ENCODE results near the gene PRICKLE4.

DNA sequence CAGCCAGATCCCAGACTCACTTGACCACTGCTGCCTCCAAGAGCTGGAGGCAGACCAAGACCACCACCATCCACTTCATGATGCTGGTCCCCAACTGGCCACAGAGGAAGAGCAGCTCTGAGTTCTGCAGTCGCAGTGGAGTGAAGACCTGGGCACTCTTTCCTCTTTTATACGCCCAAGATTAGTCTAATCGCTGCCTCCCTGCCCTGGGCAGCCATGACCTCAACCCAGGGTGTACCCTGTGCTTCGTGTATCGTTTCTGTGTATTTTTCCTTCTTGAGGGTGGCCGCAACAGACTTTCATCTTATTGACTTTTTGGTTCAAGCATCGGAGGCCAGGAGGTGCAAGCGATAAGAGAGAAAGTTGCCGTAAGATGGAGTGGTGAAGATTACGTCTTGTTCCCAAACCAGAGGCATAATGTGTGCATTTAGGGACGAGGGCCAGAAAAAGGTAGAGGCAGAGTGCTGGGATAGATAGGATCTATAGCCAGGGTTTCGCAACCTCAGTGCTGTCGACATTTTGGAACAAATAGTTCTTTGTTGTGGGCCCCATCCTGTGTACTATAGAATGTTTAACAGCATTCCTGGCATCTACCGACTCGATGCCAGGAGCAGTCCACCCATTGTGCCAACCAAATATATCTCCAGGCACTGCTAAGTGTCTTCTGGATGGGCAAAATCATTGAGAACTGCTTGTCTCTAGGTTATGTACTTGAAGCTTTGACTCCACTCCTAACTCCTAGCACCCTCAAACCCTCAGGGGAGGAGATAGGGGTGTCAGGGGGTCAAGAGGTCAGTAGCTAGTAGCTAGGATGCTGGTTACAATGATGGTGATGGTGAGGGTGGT is 33.1 kb upstream of the PRICKLE4 start, which contains the start of gene PGC:
- TF ChIP-seq, protein P1, sequence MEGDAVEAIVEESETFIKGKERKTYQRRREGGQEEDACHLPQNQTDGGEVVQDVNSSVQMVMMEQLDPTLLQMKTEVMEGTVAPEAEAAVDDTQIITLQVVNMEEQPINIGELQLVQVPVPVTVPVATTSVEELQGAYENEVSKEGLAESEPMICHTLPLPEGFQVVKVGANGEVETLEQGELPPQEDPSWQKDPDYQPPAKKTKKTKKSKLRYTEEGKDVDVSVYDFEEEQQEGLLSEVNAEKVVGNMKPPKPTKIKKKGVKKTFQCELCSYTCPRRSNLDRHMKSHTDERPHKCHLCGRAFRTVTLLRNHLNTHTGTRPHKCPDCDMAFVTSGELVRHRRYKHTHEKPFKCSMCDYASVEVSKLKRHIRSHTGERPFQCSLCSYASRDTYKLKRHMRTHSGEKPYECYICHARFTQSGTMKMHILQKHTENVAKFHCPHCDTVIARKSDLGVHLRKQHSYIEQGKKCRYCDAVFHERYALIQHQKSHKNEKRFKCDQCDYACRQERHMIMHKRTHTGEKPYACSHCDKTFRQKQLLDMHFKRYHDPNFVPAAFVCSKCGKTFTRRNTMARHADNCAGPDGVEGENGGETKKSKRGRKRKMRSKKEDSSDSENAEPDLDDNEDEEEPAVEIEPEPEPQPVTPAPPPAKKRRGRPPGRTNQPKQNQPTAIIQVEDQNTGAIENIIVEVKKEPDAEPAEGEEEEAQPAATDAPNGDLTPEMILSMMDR (IDR thresholded peaks at IDR 0.05; ENCODE audit: low read depth, low read length): no peak
- no peak for TF ChIP-seq POLR2A (IDR thresholded peaks at IDR 0.05; ENCODE audit: extremely low read depth, insufficient read length)
- TF ChIP-seq MYC (IDR thresholded peaks at IDR 0.05; ENCODE audit: low read depth, low read length): no peak

Measured in NB4 (cell line).